Liver (tissue), 9 donors: ENCODE data around the gene RARS2. TPM values are rescaled to one million over a fixed set of nuclear protein-coding genes. Genes with fewer than 3 reads are reported as not detected.

Experiments
- DNase-seq: peaks from one replicate; pipeline ENCODE4 v3.0.0-alpha.2; 2017; ENCODE audit warnings: low spot score
- H3K27ac ChIP-seq, 2 donors: one replicate each; pipeline ENCODE4 v1.7.0; 2013; ENCODE audit warnings: inconsistent platforms in 2 of 2, low read length in 2 of 2, control low read depth in 1 of 2, low read depth in 1 of 2, mild to moderate bottlenecking in 1 of 2
- H3K27me3 ChIP-seq, 4 donors: one replicate each; pipeline versions ENCODE4 v1.6.1 to v1.7.0; 2013; ENCODE audit warnings: low read length in 3 of 4, inconsistent platforms in 1 of 4, mild to moderate bottlenecking in 1 of 4, moderate library complexity in 1 of 4; ENCODE audit not compliant: control insufficient read depth in 4 of 4, insufficient read depth in 4 of 4
- H3K36me3 ChIP-seq, 4 donors: one replicate each; pipeline versions ENCODE4 v1.6.1 to v1.7.0; 2013; ENCODE audit warnings: low read length in 3 of 4, mild to moderate bottlenecking in 3 of 4, low read depth in 1 of 4, moderate library complexity in 1 of 4; ENCODE audit not compliant: control insufficient read depth in 4 of 4, insufficient read depth in 3 of 4
- H3K4me1 ChIP-seq, 4 donors: one replicate each; pipeline versions ENCODE4 v1.6.1 to v1.7.0; 2013; ENCODE audit warnings: low read length in 3 of 4, mild to moderate bottlenecking in 3 of 4, moderate library complexity in 1 of 4; ENCODE audit not compliant: control insufficient read depth in 4 of 4, insufficient read depth in 4 of 4
- H3K4me3 ChIP-seq, 3 donors: one replicate each; pipeline versions ENCODE4 v1.6.1 to v1.7.0; 2013; ENCODE audit warnings: low read length in 3 of 3, control low read depth in 1 of 3, low read depth in 1 of 3, mild to moderate bottlenecking in 1 of 3
- H3K9ac ChIP-seq, 2 donors: one replicate each; pipeline ENCODE4 v1.7.0; 2013; ENCODE audit warnings: low read length in 2 of 2, mild to moderate bottlenecking in 2 of 2, moderate library complexity in 2 of 2, control low read depth in 1 of 2, low read depth in 1 of 2
- H3K9me3 ChIP-seq, 4 donors: one replicate each; pipeline versions ENCODE4 v1.6.1 to v1.7.0; 2013; ENCODE audit warnings: low read length in 3 of 4; ENCODE audit not compliant: control insufficient read depth in 4 of 4
- ATF3 ChIP-seq: IDR thresholded peaks from 2 replicates; pipeline ENCODE4 v1.6.1; 2016; ENCODE audit warnings: antibody characterized with exemption
- EGR1 ChIP-seq, 2 donors: IDR thresholded peaks; 2 replicates each; pipeline ENCODE4 v1.6.1; 2016 to 2018; ENCODE audit warnings: antibody characterized with exemption in 2 of 2, low read depth in 2 of 2
- FOXA1 ChIP-seq: IDR thresholded peaks from 2 replicates; pipeline ENCODE4 v1.6.1; 2016; ENCODE audit warnings: antibody characterized with exemption
- FOXA2 ChIP-seq: IDR thresholded peaks from 2 replicates; pipeline ENCODE4 v1.6.1; 2016; ENCODE audit warnings: antibody characterized with exemption
- HNF4A ChIP-seq, 2 donors: conservative IDR thresholded peaks; 2 replicates each; pipeline ENCODE4 v1.6.1; 2016; ENCODE audit warnings: antibody characterized with exemption in 2 of 2, mild to moderate bottlenecking in 2 of 2
- HNF4G ChIP-seq: IDR thresholded peaks from 2 replicates; pipeline ENCODE4 v1.6.1; 2016; ENCODE audit warnings: antibody characterized with exemption
- JUND ChIP-seq, 2 donors: IDR thresholded peaks; 2 replicates each; pipeline ENCODE4 v1.6.1; 2016; ENCODE audit warnings: antibody characterized with exemption in 2 of 2
- MAX ChIP-seq: IDR thresholded peaks from 2 replicates; pipeline ENCODE4 v1.6.1; 2016; ENCODE audit warnings: antibody characterized with exemption
- NR2F2 ChIP-seq: IDR thresholded peaks from 2 replicates; pipeline ENCODE4 v1.6.1; 2016; ENCODE audit warnings: antibody characterized with exemption
- RAD21 ChIP-seq, 2 donors: IDR thresholded peaks; 2 replicates each; pipeline ENCODE4 v1.6.1; 2016; ENCODE audit warnings: antibody characterized with exemption in 2 of 2, mild to moderate bottlenecking in 2 of 2
- RXRA ChIP-seq, 2 donors: IDR thresholded peaks; 2 replicates each; pipeline ENCODE4 v1.6.1; 2017 to 2018; ENCODE audit warnings: antibody characterized with exemption in 2 of 2, mild to moderate bottlenecking in 1 of 2
- SP1 ChIP-seq: IDR thresholded peaks from 2 replicates; pipeline ENCODE4 v1.6.1; 2018; ENCODE audit warnings: antibody characterized with exemption, mild to moderate bottlenecking
- TAF1 ChIP-seq: conservative IDR thresholded peaks from 2 replicates; pipeline ENCODE4 v1.6.1; 2016; ENCODE audit warnings: antibody characterized with exemption, mild to moderate bottlenecking
- YY1 ChIP-seq: IDR thresholded peaks from 2 replicates; pipeline ENCODE4 v1.6.1; 2016; ENCODE audit warnings: antibody characterized with exemption, mild to moderate bottlenecking
- WGBS: extraction: QIAGEN DNeasy Blood & Tissue Kit; methylation state at CpG from one replicate; pipeline ENCODE4 v1.1.7; 2013; 5-methylcytosine and 5-hydroxymethylcytosine counted together
- polyA plus RNA-seq, 2 donors: library from polyadenylated mRNA; stranded (reverse) in 1 of 2; unstranded in 1 of 2; fragments of 200-250 nt in 1 of 2; fragments of >200 nt in 1 of 2; fragmentation: Nextera tagmentation in 1 of 2; extraction: Ambion mirVana in 1 of 2; gene quantifications; one replicate each; pipeline versions ENCODE4 v1.2.1 to v1.2.3, GENCODE V29; 2013 to 2015
- total RNA-seq, 2 donors: library from RNA; depleted of rRNA; stranded (reverse); fragments of >200 nt; gene quantifications; one replicate each; pipeline ENCODE4 v1.2.3, GENCODE V29; 2014
- TF ChIP-seq, protein P1 (sequence below): IDR thresholded peaks from 2 replicates; pipeline ENCODE4 v1.6.1; 2016; ENCODE audit warnings: antibody characterized with exemption, mild to moderate bottlenecking
- donor health status: healthy.
- donor health status: healthy.
- donor health status: healthy.
- donor health status: healthy.
- donor health status: healthy.

The RARS2 gene
- total and polyA plus RNA-seq, 4 donors: 10.9 to 19.2 (median 16.4) TPM

- WGBS: 98% methylated on average over 1 of the region's 1 CpG
- Histone ChIP-seq H3K4me1 (peaks cover 5 to 17% (median 7%) of the 10 kb centered on the region in 4 donors), H3K36me3 (peaks cover 7 to 14% (median 12%) of the 10 kb centered on the region in 4 donors), H3K27ac (no peak overlapping the region), H3K9me3 (peaks cover 0 to 3% (median 0%) of the 10 kb centered on the region in 4 donors), H3K27me3 (no peaks in the 10 kb centered on the region), H3K4me3 (no peak overlapping the region), H3K9ac (no peak overlapping the region)
- no peak for DNase-seq
- TF ChIP-seq, protein P1, sequence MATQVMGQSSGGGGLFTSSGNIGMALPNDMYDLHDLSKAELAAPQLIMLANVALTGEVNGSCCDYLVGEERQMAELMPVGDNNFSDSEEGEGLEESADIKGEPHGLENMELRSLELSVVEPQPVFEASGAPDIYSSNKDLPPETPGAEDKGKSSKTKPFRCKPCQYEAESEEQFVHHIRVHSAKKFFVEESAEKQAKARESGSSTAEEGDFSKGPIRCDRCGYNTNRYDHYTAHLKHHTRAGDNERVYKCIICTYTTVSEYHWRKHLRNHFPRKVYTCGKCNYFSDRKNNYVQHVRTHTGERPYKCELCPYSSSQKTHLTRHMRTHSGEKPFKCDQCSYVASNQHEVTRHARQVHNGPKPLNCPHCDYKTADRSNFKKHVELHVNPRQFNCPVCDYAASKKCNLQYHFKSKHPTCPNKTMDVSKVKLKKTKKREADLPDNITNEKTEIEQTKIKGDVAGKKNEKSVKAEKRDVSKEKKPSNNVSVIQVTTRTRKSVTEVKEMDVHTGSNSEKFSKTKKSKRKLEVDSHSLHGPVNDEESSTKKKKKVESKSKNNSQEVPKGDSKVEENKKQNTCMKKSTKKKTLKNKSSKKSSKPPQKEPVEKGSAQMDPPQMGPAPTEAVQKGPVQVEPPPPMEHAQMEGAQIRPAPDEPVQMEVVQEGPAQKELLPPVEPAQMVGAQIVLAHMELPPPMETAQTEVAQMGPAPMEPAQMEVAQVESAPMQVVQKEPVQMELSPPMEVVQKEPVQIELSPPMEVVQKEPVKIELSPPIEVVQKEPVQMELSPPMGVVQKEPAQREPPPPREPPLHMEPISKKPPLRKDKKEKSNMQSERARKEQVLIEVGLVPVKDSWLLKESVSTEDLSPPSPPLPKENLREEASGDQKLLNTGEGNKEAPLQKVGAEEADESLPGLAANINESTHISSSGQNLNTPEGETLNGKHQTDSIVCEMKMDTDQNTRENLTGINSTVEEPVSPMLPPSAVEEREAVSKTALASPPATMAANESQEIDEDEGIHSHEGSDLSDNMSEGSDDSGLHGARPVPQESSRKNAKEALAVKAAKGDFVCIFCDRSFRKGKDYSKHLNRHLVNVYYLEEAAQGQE: no peak
- TF ChIP-seq HNF4A (conservative IDR thresholded peaks at IDR 0.05) (no peak), EGR1 (IDR thresholded peaks at IDR 0.05; ENCODE audit: low read depth in 2 of 2) (no peak), RXRA (IDR thresholded peaks at IDR 0.05) (no peak), RAD21 (IDR thresholded peaks at IDR 0.05) (no peak), FOXA2 (no peak), ATF3 (no peak)
Observed at GRCh38 chr6:87538510-87539260, 51.1 kb downstream of the RARS2 start.

GRCh38 chr6:87534377-87535047, 55.3 kb downstream of the RARS2 start:
- peaks cover 3 to 14% (median 8%) of the 10 kb centered on the region in 4 donors for H3K36me3 ChIP-seq
- no peaks in the 10 kb centered on the region for H3K27me3 ChIP-seq
- no peaks in the 10 kb centered on the region for H3K9me3 ChIP-seq
- no peak overlapping the region for H3K9ac ChIP-seq
- no peak for TF ChIP-seq MAX
- peak; percentile 76 for TF ChIP-seq RXRA (IDR thresholded peaks at IDR 0.05)
- TF ChIP-seq, protein P1: peak; percentile 61
- TF ChIP-seq FOXA1: peak; percentile 52
- TF ChIP-seq YY1: peak; percentile 59
- peak; percentile 35 for TF ChIP-seq HNF4G
- peak; percentile 75 for TF ChIP-seq FOXA2
- TF ChIP-seq ATF3: no peak
- TF ChIP-seq NR2F2: no peak
- TF ChIP-seq SP1: peak; percentile 62
- peak in 1 of 2 donors; percentile 39 for TF ChIP-seq JUND (IDR thresholded peaks at IDR 0.05)
- peak; percentile 37 to 59 for TF ChIP-seq RAD21 (IDR thresholded peaks at IDR 0.05)
- no peak for TF ChIP-seq TAF1
- peak; percentile 80 to 81 for TF ChIP-seq HNF4A (conservative IDR thresholded peaks at IDR 0.05)
- H3K4me3 ChIP-seq: no peak overlapping the region
- H3K27ac ChIP-seq: peak overlapping the region; percentile 14 to 67
- WGBS: 63% methylated on average over 2 of the region's 2 CpGs
- peaks cover 5 to 19% (median 7%) of the 10 kb centered on the region in 4 donors for H3K4me1 ChIP-seq
- DNase-seq: no peak
